ENCODE data around the gene RBMS3.
A peak's percentile ranks its signal among the peaks of the same experiment; 100 is the strongest.
"Not testable (repeated sequence)": the region's sequence is repeated elsewhere in the genome, so short reads cannot be mapped to it uniquely, and the experiment has no call there.

RBMS3 gene

GRCh38 chr3:29642393-29643033 is 361.6 kb downstream of the RBMS3 start:
- DNase-seq = no peak

GRCh38 chr3:29643034-29643425 is 362.2 kb downstream of the RBMS3 start:
- DNase-seq = no peak

- DNase-seq = no peak
These were observed 363.4 kb downstream of the RBMS3 start for GRCh38 chr3:29644261-29644660.

GRCh38 chr3:29644956-29645636 is 364.2 kb downstream of the RBMS3 start:
- DNase-seq = no peak

GRCh38 chr3:29646043-29646442 is 365.2 kb downstream of the RBMS3 start:
- DNase-seq = peak; percentile 44

GRCh38 chr3:29649815-29650547 is 369.1 kb downstream of the RBMS3 start:
- DNase-seq = no peak

- DNase-seq = no peak
These were observed 372.8 kb downstream of the RBMS3 start for GRCh38 chr3:29653680-29654079.

GRCh38 chr3:29655015-29655747 is 374.3 kb downstream of the RBMS3 start:
- DNase-seq = no peak

GRCh38 chr3:29665688-29666087 is 384.8 kb downstream of the RBMS3 start:
- DNase-seq = no peak

- DNase-seq = no peak
These were observed 387.4 kb downstream of the RBMS3 start for GRCh38 chr3:29668233-29668632.

GRCh38 chr3:29668728-29669127 is 387.9 kb downstream of the RBMS3 start:
- DNase-seq = no peak

GRCh38 chr3:29670476-29670875 is 389.6 kb downstream of the RBMS3 start:
- DNase-seq = not testable (repeated sequence)

GRCh38 chr3:29677421-29677820 is 396.6 kb downstream of the RBMS3 start:
- DNase-seq = no peak

GRCh38 chr3:29679944-29680343 is 399.1 kb downstream of the RBMS3 start:
- no peak for DNase-seq

GRCh38 chr3:29683018-29683993 is 402.4 kb downstream of the RBMS3 start:
- DNase-seq = no peak

- no peak for DNase-seq
These were observed 406.2 kb downstream of the RBMS3 start for GRCh38 chr3:29686889-29687592.

GRCh38 chr3:29690686-29691353 is 409.9 kb downstream of the RBMS3 start:
- DNase-seq = no peak

GRCh38 chr3:29693863-29694262 is 413.0 kb downstream of the RBMS3 start:
- DNase-seq = no peak

GRCh38 chr3:29694331-29694730 is 413.5 kb downstream of the RBMS3 start:
- DNase-seq = no peak

GRCh38 chr3:29694783-29695182 is 413.9 kb downstream of the RBMS3 start:
- no peak for DNase-seq

GRCh38 chr3:29695201-29695600 is 414.3 kb downstream of the RBMS3 start:
- no peak for DNase-seq

Measured in DMS79 (cell line).